Mucosa of rectum (tissue), 2 donors: Measurements from ENCODE around the gene DSTN.

ENCODE experiments used
- H3K27ac ChIP-seq, 2 donors: one replicate each; pipeline ENCODE4 v1.7.0; 2013; ENCODE audit warnings: inconsistent platforms in 2 of 2, low read depth in 2 of 2, low read length in 2 of 2
- H3K27me3 ChIP-seq, 2 donors: one replicate each; pipeline ENCODE4 v1.7.0; 2013; ENCODE audit warnings: low read length in 2 of 2; ENCODE audit not compliant: control insufficient read depth in 2 of 2, insufficient read depth in 2 of 2
- H3K36me3 ChIP-seq, 2 donors: one replicate each; pipeline ENCODE4 v1.7.0; 2013; ENCODE audit warnings: low read length in 2 of 2; ENCODE audit not compliant: control insufficient read depth in 2 of 2, insufficient read depth in 2 of 2
- H3K4me1 ChIP-seq, 2 donors: one replicate each; pipeline ENCODE4 v1.7.0; 2013; ENCODE audit warnings: low read length in 2 of 2, mild to moderate bottlenecking in 1 of 2; ENCODE audit not compliant: control insufficient read depth in 2 of 2, insufficient read depth in 2 of 2
- H3K4me3 ChIP-seq, 2 donors: one replicate each; pipeline ENCODE4 v1.7.0; 2013; ENCODE audit warnings: low read length in 2 of 2
- H3K9ac ChIP-seq, 2 donors: one replicate each; pipeline ENCODE4 v1.7.0; 2013; ENCODE audit warnings: low read length in 2 of 2, low read depth in 1 of 2, mild to moderate bottlenecking in 1 of 2
- H3K9me3 ChIP-seq, 2 donors: one replicate each; pipeline ENCODE4 v1.7.0; 2013; ENCODE audit warnings: low read length in 2 of 2; ENCODE audit not compliant: control insufficient read depth in 2 of 2
- donor health status: healthy.
- donor health status: Normal muscosa, but diverticular disease.

Gene DSTN

GRCh38 chr20:17635332-17636244 lies 65.7 kb downstream of the DSTN start:
- Histone ChIP-seq H3K9me3 (no peaks in the 10 kb centered on the region), H3K4me3 (no peak overlapping the region), H3K4me1 (peaks cover 4 to 9% of the 10 kb centered on the region in 2 donors), H3K27ac (peak overlapping the region in 1 of 2 donors; percentile 48), H3K36me3 (peaks cover 88 to 95% of the 10 kb centered on the region in 2 donors), H3K27me3 (no peaks in the 10 kb centered on the region), H3K9ac (no peak overlapping the region)

- Histone ChIP-seq H3K27ac (no peak overlapping the region), H3K36me3 (peaks cover 88 to 95% of the 10 kb centered on the region in 2 donors), H3K4me1 (peaks cover 2 to 9% of the 10 kb centered on the region in 2 donors), H3K9ac (no peak overlapping the region), H3K27me3 (no peaks in the 10 kb centered on the region), H3K9me3 (no peaks in the 10 kb centered on the region), H3K4me3 (no peak overlapping the region)
These were observed 66.9 kb downstream of the DSTN start for GRCh38 chr20:17636523-17637412.

- no peaks in the 10 kb centered on the region for H3K9me3 ChIP-seq
- H3K4me3 ChIP-seq: no peak overlapping the region
- peaks cover 2 to 9% of the 10 kb centered on the region in 2 donors for H3K4me1 ChIP-seq
- H3K36me3 ChIP-seq: peaks cover 88 to 96% of the 10 kb centered on the region in 2 donors
- H3K27me3 ChIP-seq: no peaks in the 10 kb centered on the region
- H3K9ac ChIP-seq: no peak overlapping the region
- no peak overlapping the region for H3K27ac ChIP-seq
These were observed 67.5 kb downstream of the DSTN start for GRCh38 chr20:17637413-17637780.

GRCh38 chr20:17637985-17638640 lies 68.2 kb downstream of the DSTN start:
- Histone ChIP-seq H3K27ac (no peak overlapping the region), H3K36me3 (peaks cover 88 to 96% of the 10 kb centered on the region in 2 donors), H3K4me1 (peaks cover 2 to 9% of the 10 kb centered on the region in 2 donors), H3K9me3 (no peaks in the 10 kb centered on the region), H3K27me3 (no peaks in the 10 kb centered on the region), H3K4me3 (no peak overlapping the region), H3K9ac (no peak overlapping the region)

GRCh38 chr20:17638835-17639407 lies 69.0 kb downstream of the DSTN start:
- H3K4me3 ChIP-seq: no peak overlapping the region
- H3K27me3 ChIP-seq: no peaks in the 10 kb centered on the region
- no peaks in the 10 kb centered on the region for H3K9me3 ChIP-seq
- peaks cover 2 to 9% of the 10 kb centered on the region in 2 donors for H3K4me1 ChIP-seq
- H3K9ac ChIP-seq: no peak overlapping the region
- no peak overlapping the region for H3K27ac ChIP-seq
- peaks cover 88 to 96% of the 10 kb centered on the region in 2 donors for H3K36me3 ChIP-seq

GRCh38 chr20:17640146-17640874 lies 70.4 kb downstream of the DSTN start:
- H3K4me3 ChIP-seq: no peak overlapping the region
- peaks cover 80 to 84% of the 10 kb centered on the region in 2 donors for H3K36me3 ChIP-seq
- no peaks in the 10 kb centered on the region for H3K9me3 ChIP-seq
- no peak overlapping the region for H3K27ac ChIP-seq
- H3K27me3 ChIP-seq: no peaks in the 10 kb centered on the region
- peaks cover 10 to 16% of the 10 kb centered on the region in 2 donors for H3K4me1 ChIP-seq
- no peak overlapping the region for H3K9ac ChIP-seq

- Histone ChIP-seq H3K9ac (no peak overlapping the region), H3K36me3 (peaks cover 74 to 78% of the 10 kb centered on the region in 2 donors), H3K4me1 (peaks cover 10 to 16% of the 10 kb centered on the region in 2 donors), H3K27ac (no peak overlapping the region), H3K27me3 (no peaks in the 10 kb centered on the region), H3K4me3 (no peak overlapping the region), H3K9me3 (no peaks in the 10 kb centered on the region)
These were observed 71.1 kb downstream of the DSTN start for GRCh38 chr20:17640875-17641378.

GRCh38 chr20:17641520-17641964 lies 71.7 kb downstream of the DSTN start:
- Histone ChIP-seq H3K9me3 (no peaks in the 10 kb centered on the region), H3K9ac (no peak overlapping the region), H3K27me3 (no peaks in the 10 kb centered on the region), H3K4me1 (peaks cover 11 to 20% of the 10 kb centered on the region in 2 donors), H3K36me3 (peaks cover 68 to 72% of the 10 kb centered on the region in 2 donors), H3K4me3 (no peak overlapping the region), H3K27ac (no peak overlapping the region)

GRCh38 chr20:17641993-17642392 lies 72.1 kb downstream of the DSTN start:
- H3K27me3 ChIP-seq: no peaks in the 10 kb centered on the region
- H3K9me3 ChIP-seq: no peaks in the 10 kb centered on the region
- H3K27ac ChIP-seq: no peak overlapping the region
- H3K9ac ChIP-seq: no peak overlapping the region
- no peak overlapping the region for H3K4me3 ChIP-seq
- H3K36me3 ChIP-seq: peaks cover 63 to 68% of the 10 kb centered on the region in 2 donors
- peaks cover 13 to 21% of the 10 kb centered on the region in 2 donors for H3K4me1 ChIP-seq
